Thyroid gland (tissue), 4 donors: ENCODE results near the gene RTRAF.

Experiments
- POLR2A ChIP-seq, 2 donors: fragments of 450-650 bp; IDR thresholded peaks; one replicate each; pipeline ENCODE4 v1.6.1; 2017; ENCODE audit warnings: antibody characterized with exemption in 2 of 2, mild to moderate bottlenecking in 2 of 2, moderate library complexity in 1 of 2
- TF ChIP-seq, protein P1 (sequence below), 6 experiments: fragments of 200-600 bp in 3 of 6; fragments of 450-650 bp in 3 of 6; sonication (generic) in 3 of 6; IDR thresholded peaks; one replicate each; pipeline ENCODE4 v1.5.1; 2016 to 2019; ENCODE audit warnings: antibody characterized with exemption in 6 of 6, mild to moderate bottlenecking in 2 of 6, inconsistent platforms in 1 of 6, moderate library complexity in 1 of 6

GRCh38 chr14:51988221-51988620 lies 1.1 kb upstream of the RTRAF start:
- TF ChIP-seq, protein P1, sequence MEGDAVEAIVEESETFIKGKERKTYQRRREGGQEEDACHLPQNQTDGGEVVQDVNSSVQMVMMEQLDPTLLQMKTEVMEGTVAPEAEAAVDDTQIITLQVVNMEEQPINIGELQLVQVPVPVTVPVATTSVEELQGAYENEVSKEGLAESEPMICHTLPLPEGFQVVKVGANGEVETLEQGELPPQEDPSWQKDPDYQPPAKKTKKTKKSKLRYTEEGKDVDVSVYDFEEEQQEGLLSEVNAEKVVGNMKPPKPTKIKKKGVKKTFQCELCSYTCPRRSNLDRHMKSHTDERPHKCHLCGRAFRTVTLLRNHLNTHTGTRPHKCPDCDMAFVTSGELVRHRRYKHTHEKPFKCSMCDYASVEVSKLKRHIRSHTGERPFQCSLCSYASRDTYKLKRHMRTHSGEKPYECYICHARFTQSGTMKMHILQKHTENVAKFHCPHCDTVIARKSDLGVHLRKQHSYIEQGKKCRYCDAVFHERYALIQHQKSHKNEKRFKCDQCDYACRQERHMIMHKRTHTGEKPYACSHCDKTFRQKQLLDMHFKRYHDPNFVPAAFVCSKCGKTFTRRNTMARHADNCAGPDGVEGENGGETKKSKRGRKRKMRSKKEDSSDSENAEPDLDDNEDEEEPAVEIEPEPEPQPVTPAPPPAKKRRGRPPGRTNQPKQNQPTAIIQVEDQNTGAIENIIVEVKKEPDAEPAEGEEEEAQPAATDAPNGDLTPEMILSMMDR (IDR thresholded peaks at IDR 0.05): no peak
- TF ChIP-seq POLR2A (IDR thresholded peaks at IDR 0.05): no peak
